Spinal cord (tissue), 10 donors: Measurements from ENCODE around the gene F2R. TPM values are rescaled to one million over a fixed set of nuclear protein-coding genes. Genes with fewer than 3 reads are reported as not detected.
"Not testable (repeated sequence)": the region's sequence is repeated elsewhere in the genome, so short reads cannot be mapped to it uniquely, and the experiment has no call there.

Source experiments
- DNase-seq, 6 donors: peaks; one replicate each; pipeline versions ENCODE4 v3.0.0 to v3.0.0-alpha.2; 2013 to 2015; ENCODE audit warnings: low spot score in 6 of 6, low read depth in 4 of 6
- H3K27ac ChIP-seq: one replicate; pipeline ENCODE4 v1.5.1; 2013; ENCODE audit warnings: low read depth, low read length, control low read depth
- H3K27me3 ChIP-seq: one replicate; pipeline ENCODE4 v1.6.1; 2013; ENCODE audit warnings: low read length; ENCODE audit not compliant: control insufficient read depth, insufficient read depth
- H3K36me3 ChIP-seq: one replicate; pipeline ENCODE4 v1.6.1; 2013; ENCODE audit warnings: low read length; ENCODE audit not compliant: control insufficient read depth, insufficient read depth
- H3K4me1 ChIP-seq: one replicate; pipeline ENCODE4 v1.6.1; 2013; ENCODE audit warnings: low read length; ENCODE audit not compliant: control insufficient read depth, insufficient read depth
- H3K4me3 ChIP-seq: one replicate; pipeline ENCODE4 v1.5.1; 2013; ENCODE audit warnings: low read depth, low read length, control low read depth
- H3K9me3 ChIP-seq: one replicate; pipeline ENCODE4 v1.6.1; 2013; ENCODE audit warnings: low read length; ENCODE audit not compliant: control insufficient read depth, insufficient read depth
- WGBS: methylation state at CpG from one replicate; pipeline ENCODE4 v1.1.5; 2013; ENCODE audit warnings: missing lambda C conversion rate; ENCODE audit not compliant: insufficient coverage; 5-methylcytosine and 5-hydroxymethylcytosine counted together
- polyA plus RNA-seq, 2 donors: library from polyadenylated mRNA; unstranded; fragments of 120-200 nt; gene quantifications; one replicate each; pipeline ENCODE4 v1.2.1, GENCODE V29; 2013; ENCODE audit not compliant: insufficient read length in 2 of 2
- total RNA-seq, 2 donors: library from RNA; depleted of rRNA in 1 of 2; stranded (reverse); fragments of 120-200 nt in 1 of 2; fragments of >200 nt in 1 of 2; gene quantifications; one replicate each; pipeline versions ENCODE4 v1.2.3 to v1.2.4, GENCODE V29; 2013 to 2014
- donor health status: healthy.

Gene F2R
- total and polyA plus RNA-seq, 4 donors: 18.7 to 43.5 (median 25.4) TPM

DNA sequence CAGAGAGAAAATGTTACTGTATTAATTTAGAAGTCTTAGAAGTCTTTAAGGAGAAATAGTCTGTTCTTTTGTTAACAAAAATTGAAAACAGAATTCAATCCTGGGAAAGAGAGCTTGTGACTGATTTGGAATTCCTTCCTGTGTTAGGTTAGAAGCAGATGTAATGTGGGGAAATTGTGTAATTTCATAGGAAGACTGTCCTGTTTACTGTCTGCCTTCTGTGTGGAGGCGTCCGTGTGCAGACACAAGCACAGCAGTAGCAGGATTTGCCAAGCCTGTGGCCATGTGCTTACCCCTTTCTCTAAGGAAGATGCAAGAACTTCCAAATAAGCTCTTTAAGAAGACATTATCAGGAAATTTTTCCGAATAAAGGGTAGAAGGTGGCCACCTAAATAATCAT lies 36.7 kb upstream of the F2R start:
- H3K27ac ChIP-seq: no peak overlapping the region
- no peaks in the 10 kb centered on the region for H3K36me3 ChIP-seq
- WGBS: 95% methylated on average over 3 of the region's 3 CpGs
- H3K9me3 ChIP-seq: no peaks in the 10 kb centered on the region
- no peak for DNase-seq
- H3K4me1 ChIP-seq: no peaks in the 10 kb centered on the region
- no peak overlapping the region for H3K4me3 ChIP-seq
- H3K27me3 ChIP-seq: no peaks in the 10 kb centered on the region

DNA sequence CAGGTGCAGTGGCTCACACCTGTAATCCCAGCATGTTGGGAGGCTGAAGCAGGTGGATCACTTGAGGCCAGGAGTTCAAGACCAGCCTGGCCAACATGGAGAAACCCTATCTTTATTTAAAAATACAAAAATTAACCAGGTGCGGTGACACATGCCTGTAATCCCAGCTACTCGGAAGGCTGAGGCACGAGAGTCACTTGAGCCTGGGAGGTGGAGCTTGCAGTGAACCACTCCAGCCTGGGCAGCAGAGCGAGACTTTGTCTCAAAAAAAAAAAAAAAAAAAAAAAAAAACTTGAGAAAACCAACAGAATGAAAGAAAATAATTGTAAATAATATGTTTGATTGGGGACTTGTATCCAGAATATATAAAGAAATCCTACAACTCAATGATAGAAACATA lies 35.1 kb upstream of the F2R start:
- not testable (repeated sequence) for H3K9me3 ChIP-seq, H3K27me3 ChIP-seq, H3K27ac ChIP-seq, DNase-seq, H3K36me3 ChIP-seq, H3K4me1 ChIP-seq, H3K4me3 ChIP-seq
- no CpG with 5 or more reads among the region's 4 CpGs for WGBS

DNA sequence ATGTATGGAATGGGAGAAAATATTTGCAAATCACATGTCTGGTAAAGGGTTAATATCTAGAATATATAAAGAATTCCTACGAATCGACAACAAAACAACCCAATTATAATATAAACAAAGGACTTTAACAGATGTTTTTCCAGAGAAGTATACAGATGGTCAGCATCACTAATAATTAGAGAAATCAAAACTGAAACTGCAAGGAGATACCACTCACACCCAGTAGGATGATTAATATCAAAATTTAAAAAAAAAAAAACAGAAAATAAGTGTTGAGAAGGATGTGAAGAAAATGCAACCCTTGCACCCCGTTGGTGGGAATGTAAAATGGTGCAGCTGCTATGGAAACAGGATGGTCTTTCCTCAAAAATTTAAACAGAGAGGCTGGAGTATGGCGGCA lies 34.6 kb upstream of the F2R start:
- Histone ChIP-seq H3K36me3 (no peaks in the 10 kb centered on the region), H3K9me3 (no peaks in the 10 kb centered on the region), H3K4me1 (no peaks in the 10 kb centered on the region), H3K4me3 (no peak overlapping the region), H3K27ac (no peak overlapping the region), H3K27me3 (no peaks in the 10 kb centered on the region)
- DNase-seq: no peak
- WGBS: no CpG with 5 or more reads among the region's 4 CpGs

DNA sequence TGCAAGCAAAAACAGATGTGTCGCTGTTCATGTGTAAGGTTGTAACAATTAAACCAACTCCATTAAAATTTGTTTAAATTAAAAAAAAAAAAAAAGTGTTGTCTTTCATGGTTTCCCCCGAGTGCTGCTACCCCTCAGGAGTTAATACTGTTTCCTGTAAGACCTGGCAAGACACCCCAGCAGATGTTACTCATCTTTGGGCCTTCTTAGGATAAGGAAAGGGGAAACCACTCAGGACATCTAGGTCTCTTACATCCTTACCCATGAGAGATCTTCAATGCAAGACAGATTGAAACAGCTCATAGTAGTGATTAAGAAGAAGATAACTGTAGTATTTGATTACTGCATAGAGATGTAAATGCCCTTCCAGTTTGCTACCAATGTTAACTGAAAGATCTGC lies 33.5 kb upstream of the F2R start:
- H3K27ac ChIP-seq: no peak overlapping the region
- no peaks in the 10 kb centered on the region for H3K36me3 ChIP-seq
- H3K27me3 ChIP-seq: no peaks in the 10 kb centered on the region
- peak in 1 of 6 donors; percentile 22 for DNase-seq
- H3K9me3 ChIP-seq: no peaks in the 10 kb centered on the region
- no peaks in the 10 kb centered on the region for H3K4me1 ChIP-seq
- no peak overlapping the region for H3K4me3 ChIP-seq
- WGBS: no CpG with 5 or more reads among the region's 2 CpGs

DNA sequence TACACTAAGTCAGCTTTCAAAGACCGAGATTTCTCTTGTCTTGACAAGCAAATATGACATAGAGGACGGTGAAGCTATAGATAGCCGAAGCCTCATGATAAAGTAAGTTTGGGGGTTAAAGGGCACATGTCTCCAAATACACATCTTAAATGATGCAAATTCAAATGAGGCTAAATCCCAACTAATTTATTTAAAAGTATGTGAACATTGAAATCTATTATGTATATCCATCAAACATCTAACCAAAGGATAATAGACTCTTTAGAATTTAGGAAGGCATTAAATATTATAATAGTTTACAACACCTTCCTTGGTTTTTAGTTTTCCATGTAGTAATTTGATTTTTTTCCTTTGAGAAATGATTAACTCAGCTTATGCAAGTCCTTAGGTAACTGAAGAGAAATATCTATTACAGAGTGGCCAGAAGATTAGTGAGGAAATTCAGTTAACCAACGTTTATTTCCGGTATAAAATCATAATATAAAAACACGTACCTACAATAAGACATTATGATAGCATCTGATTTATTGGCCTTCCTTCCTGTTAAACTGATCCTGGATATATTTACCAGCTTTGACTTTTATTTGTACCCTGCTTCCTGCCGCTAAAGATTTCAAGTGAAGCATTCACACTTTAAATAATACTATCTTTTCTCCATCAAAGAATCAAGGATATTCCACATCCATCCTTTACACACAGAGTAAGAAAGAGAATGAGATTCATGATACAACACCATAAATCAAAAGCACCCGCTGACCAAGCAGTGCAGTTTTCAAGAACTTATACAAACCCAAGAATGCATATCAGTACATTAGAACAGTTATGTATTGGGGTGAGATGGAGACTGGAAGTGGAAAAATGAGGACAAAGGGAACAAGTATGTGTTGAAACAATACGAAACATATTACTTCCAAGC lies 31.9 kb upstream of the F2R start:
- Histone ChIP-seq H3K4me1 (no peaks in the 10 kb centered on the region), H3K36me3 (no peaks in the 10 kb centered on the region), H3K27ac (no peak overlapping the region), H3K27me3 (no peaks in the 10 kb centered on the region), H3K4me3 (no peak overlapping the region), H3K9me3 (no peaks in the 10 kb centered on the region)
- DNase-seq: no peak
- WGBS: 86% methylated on average over 1 of the region's 9 CpGs

DNA sequence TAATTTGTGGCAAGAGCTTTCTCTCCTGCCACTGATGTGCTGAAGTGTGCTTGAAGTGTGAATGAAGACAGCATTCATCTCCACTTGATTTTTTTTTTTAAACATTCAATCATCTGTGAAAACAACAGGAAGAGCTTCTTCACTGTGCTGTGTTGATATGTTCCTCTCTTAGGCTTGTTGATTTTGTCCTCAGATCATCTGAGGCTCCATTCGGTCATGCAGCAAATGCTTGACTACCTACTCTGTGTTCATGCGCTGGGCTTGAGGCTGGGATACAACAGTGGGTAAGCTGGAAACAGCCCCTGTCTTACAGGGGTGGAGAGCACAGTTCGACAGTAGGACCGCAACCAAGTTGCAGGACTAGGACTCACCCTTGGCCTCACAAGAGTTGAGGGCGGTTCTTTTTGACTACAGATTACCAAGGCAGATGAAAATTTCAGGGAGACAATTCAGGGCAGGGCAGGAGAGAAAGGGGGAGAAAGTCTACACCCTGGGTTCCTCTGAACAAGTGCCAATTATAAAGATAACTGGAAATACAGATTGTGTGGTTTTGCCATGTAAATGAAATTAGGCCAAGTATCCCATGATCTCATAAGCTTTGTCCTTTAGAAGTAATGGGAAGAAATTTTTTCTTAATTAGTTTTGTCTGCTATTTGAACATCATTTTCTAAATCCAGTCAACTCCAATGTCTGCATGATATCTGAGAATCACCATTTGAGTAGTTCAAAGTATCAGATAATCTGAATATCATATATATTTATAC lies 31.0 kb upstream of the F2R start:
- no peaks in the 10 kb centered on the region for H3K27me3 ChIP-seq
- no peaks in the 10 kb centered on the region for H3K4me1 ChIP-seq
- H3K4me3 ChIP-seq: no peak overlapping the region
- no peaks in the 10 kb centered on the region for H3K9me3 ChIP-seq
- no peaks in the 10 kb centered on the region for H3K36me3 ChIP-seq
- H3K27ac ChIP-seq: no peak overlapping the region
- DNase-seq: no peak
- WGBS: 93% methylated on average over 5 of the region's 5 CpGs

DNA sequence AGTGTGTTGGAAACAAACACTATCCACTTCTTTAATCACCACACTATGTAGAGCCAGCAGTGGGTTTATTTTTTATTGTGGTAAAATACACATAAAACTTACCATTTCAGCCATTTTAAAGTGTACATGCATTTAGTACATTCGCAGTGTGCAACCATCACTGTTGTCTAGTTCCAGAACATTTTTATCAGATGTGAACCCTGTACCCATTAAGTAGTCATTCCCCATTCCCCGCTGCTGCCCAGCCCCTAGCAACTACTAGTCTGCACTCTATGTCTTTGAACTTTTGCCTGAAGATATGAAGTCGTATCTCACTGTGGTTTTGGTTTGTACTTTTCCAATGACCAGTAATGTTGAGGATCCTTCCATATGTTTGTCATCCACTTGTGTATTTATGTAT lies 30.2 kb upstream of the F2R start:
- no peak for DNase-seq
- no peak overlapping the region for H3K27ac ChIP-seq
- H3K4me3 ChIP-seq: no peak overlapping the region
- WGBS: 80% methylated on average over 1 of the region's 3 CpGs
- no peaks in the 10 kb centered on the region for H3K27me3 ChIP-seq
- H3K4me1 ChIP-seq: no peaks in the 10 kb centered on the region
- H3K9me3 ChIP-seq: no peaks in the 10 kb centered on the region
- no peaks in the 10 kb centered on the region for H3K36me3 ChIP-seq

DNA sequence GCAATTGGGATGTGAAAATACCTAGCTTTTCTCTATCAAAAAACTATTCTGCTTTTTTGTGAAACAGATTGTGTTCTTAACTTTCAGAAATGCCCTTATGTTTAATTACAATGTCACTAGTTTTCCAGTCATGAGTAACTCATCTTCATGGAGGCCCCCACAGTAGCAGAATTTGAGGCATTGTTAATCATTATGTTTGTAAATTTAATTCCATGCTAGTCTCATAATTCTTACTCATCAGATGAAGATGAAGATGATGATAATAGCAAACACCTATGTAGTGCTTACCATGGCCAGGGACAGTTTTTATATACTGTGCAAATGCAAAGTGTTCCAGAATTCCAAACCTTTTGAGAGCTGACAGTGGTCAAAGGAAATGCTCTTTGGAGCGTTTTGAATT lies 27.7 kb upstream of the F2R start:
- Histone ChIP-seq H3K36me3 (no peaks in the 10 kb centered on the region), H3K4me3 (no peak overlapping the region), H3K4me1 (no peaks in the 10 kb centered on the region), H3K27me3 (no peaks in the 10 kb centered on the region), H3K9me3 (no peaks in the 10 kb centered on the region), H3K27ac (no peak overlapping the region)
- DNase-seq: no peak
- no CpG with 5 or more reads among the region's 1 CpG for WGBS

DNA sequence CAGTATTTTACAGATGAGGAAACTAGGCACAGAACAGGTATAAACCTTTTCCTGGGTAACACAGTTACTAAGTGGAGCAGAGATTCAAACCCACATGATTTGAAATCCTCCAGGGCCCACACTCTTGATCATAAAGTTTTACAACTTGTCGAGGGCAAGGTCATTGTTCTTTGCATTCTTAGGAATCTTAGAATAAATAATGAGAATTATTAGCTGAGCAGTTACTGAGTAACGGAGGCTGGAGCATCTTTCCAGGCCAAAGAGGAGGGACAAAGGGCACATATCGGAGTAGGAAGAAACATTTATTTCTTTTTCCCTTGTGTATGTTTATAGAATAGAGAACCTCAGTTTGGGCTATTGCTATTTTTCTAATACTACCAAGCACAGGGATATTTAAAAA lies 27.1 kb upstream of the F2R start:
- no peak overlapping the region for H3K27ac ChIP-seq
- H3K36me3 ChIP-seq: no peaks in the 10 kb centered on the region
- H3K4me1 ChIP-seq: no peaks in the 10 kb centered on the region
- DNase-seq: no peak
- WGBS: no CpG with 5 or more reads among the region's 3 CpGs
- no peaks in the 10 kb centered on the region for H3K27me3 ChIP-seq
- H3K9me3 ChIP-seq: no peaks in the 10 kb centered on the region
- H3K4me3 ChIP-seq: no peak overlapping the region
